Tibial nerve (tissue), 3 donors: Measurements from ENCODE around the gene TULP4.

ENCODE experiments used
- CTCF ChIP-seq, 5 experiments: fragments of 200-600 bp in 3 of 5; fragments of 450-650 bp in 2 of 5; sonication (generic) in 3 of 5; IDR thresholded peaks; one replicate each; pipeline ENCODE4 v1.5.1; 2016 to 2019; ENCODE audit warnings: antibody characterized with exemption in 5 of 5, mild to moderate bottlenecking in 3 of 5, moderate library complexity in 2 of 5
- POLR2A ChIP-seq, 2 donors: fragments of 450-650 bp; IDR thresholded peaks; one replicate each; pipeline ENCODE4 v1.6.1; 2017; ENCODE audit warnings: antibody characterized with exemption in 2 of 2, mild to moderate bottlenecking in 2 of 2, moderate library complexity in 2 of 2

DNA sequence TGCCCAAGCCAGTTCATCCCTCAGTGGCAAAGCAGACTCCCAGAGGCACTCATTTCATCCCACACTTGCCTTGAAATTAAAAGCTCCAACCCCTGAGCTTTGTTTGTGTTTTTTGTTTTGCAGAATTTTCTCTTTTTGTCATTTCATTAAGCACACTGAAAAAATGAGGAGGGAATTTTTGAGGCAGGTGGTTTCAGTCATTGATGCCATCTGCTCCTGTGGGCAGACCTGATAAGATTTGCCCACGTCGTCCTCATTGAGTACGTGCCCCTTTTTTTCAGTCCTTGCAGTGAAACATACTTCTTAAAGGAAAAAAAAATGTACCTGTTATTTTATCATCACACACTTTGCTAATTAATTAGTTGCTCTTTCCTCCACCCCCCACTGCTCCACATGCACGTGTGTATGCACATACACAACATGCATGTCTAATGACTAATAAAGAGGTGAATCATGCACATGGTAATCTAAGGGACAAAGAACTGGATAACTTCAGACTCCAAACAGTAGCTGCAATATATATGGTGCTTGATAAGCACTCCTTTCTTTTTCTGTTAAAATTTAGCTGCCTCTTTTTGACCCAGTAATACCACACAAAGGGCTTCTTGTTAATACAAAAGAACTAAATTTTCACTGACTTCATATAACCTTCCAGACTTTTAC lies 145.5 kb downstream of the TULP4 start:
- no peak for TF ChIP-seq CTCF (IDR thresholded peaks at IDR 0.05)
- no peak for TF ChIP-seq POLR2A (IDR thresholded peaks at IDR 0.05)
